Measurements from ENCODE around the gene FHOD3.

The FHOD3 gene

GRCh38 chr18:36643061-36643460 is 345.5 kb downstream of the FHOD3 start:
- DNase-seq = no peak

- no peak for DNase-seq
Measured at GRCh38 chr18:36648803-36649202, 351.3 kb downstream of the FHOD3 start.

GRCh38 chr18:36649205-36649604 is 351.7 kb downstream of the FHOD3 start:
- no peak for DNase-seq

- DNase-seq = no peak
Measured at GRCh38 chr18:36650266-36650665, 352.8 kb downstream of the FHOD3 start.

GRCh38 chr18:36650906-36651305 is 353.4 kb downstream of the FHOD3 start:
- no peak for DNase-seq

- no peak for DNase-seq
Measured at GRCh38 chr18:36652503-36652902, 355.0 kb downstream of the FHOD3 start.

- DNase-seq = no peak
Measured at GRCh38 chr18:36653141-36653869, 355.8 kb downstream of the FHOD3 start.

GRCh38 chr18:36653870-36654269 is 356.4 kb downstream of the FHOD3 start:
- DNase-seq = no peak

- DNase-seq = no peak
Measured at GRCh38 chr18:36655074-36655473, 357.6 kb downstream of the FHOD3 start.

GRCh38 chr18:36655930-36656329 is 358.4 kb downstream of the FHOD3 start:
- DNase-seq = no peak

GRCh38 chr18:36658611-36659010 is 361.1 kb downstream of the FHOD3 start:
- DNase-seq = no peak

- no peak for DNase-seq
Measured at GRCh38 chr18:36660311-36660710, 362.8 kb downstream of the FHOD3 start.

- no peak for DNase-seq
Measured at GRCh38 chr18:36661999-36662398, 364.5 kb downstream of the FHOD3 start.

- DNase-seq = no peak
Measured at GRCh38 chr18:36663312-36663711, 365.8 kb downstream of the FHOD3 start.

GRCh38 chr18:36665952-36666351 is 368.4 kb downstream of the FHOD3 start:
- no peak for DNase-seq

- no peak for DNase-seq
Measured at GRCh38 chr18:36667811-36668210, 370.3 kb downstream of the FHOD3 start.

GRCh38 chr18:36668349-36668748 is 370.8 kb downstream of the FHOD3 start:
- no peak for DNase-seq

GRCh38 chr18:36672437-36673344 is 375.2 kb downstream of the FHOD3 start:
- DNase-seq = no peak

GRCh38 chr18:36673452-36673851 is 375.9 kb downstream of the FHOD3 start:
- no peak for DNase-seq

- no peak for DNase-seq
Measured at GRCh38 chr18:36675076-36675475, 377.6 kb downstream of the FHOD3 start.

- no peak for DNase-seq
Measured at GRCh38 chr18:36675542-36675941, 378.0 kb downstream of the FHOD3 start.

GRCh38 chr18:36676629-36677028 is 379.1 kb downstream of the FHOD3 start:
- no peak for DNase-seq

- no peak for DNase-seq
Measured at GRCh38 chr18:36680042-36680441, 382.5 kb downstream of the FHOD3 start.

- DNase-seq = no peak
Measured at GRCh38 chr18:36685580-36685979, 388.1 kb downstream of the FHOD3 start.

All from activated naive CD4-positive, alpha-beta T cell (primary cell).